HCT116 (cell line): Measurements from ENCODE around the gene YY1.
"Not testable (repeated sequence)": the region's sequence is repeated elsewhere in the genome, so short reads cannot be mapped to it uniquely, and the experiment has no call there.

Source experiments
- ATF3 ChIP-seq: IDR thresholded peaks from 2 replicates; pipeline ENCODE4 v1.6.1; 2012
- CTCF ChIP-seq, 3 experiments: fragments of 200-600 bp in 1 of 3; sonication (generic) in 1 of 3; IDR thresholded peaks in 2 of 3; conservative IDR thresholded peaks in 1 of 3; 2 replicates each; pipeline ENCODE4 v1.5.1; 2012 to 2017; ENCODE audit warnings: low read depth in 2 of 3, low read length in 2 of 3, antibody characterized with exemption in 1 of 3, borderline replicate concordance in 1 of 3, control low read depth in 1 of 3, mild to moderate bottlenecking in 1 of 3, mixed read lengths in 1 of 3, mixed run types in 1 of 3, moderate library complexity in 1 of 3; ENCODE audit not compliant: insufficient read depth in 1 of 3
- EGR1 ChIP-seq: IDR thresholded peaks from 2 replicates; pipeline ENCODE4 v1.6.1; 2012; ENCODE audit warnings: low read depth
- EZH2 ChIP-seq: fragments of 200-600 bp; sonication (generic); IDR thresholded peaks from 2 replicates; pipeline ENCODE4 v1.6.1; 2017; ENCODE audit warnings: antibody characterized with exemption, mixed run types
- JUND ChIP-seq: IDR thresholded peaks from 2 replicates; pipeline ENCODE4 v1.6.1; 2012
- MAX ChIP-seq: IDR thresholded peaks from 2 replicates; pipeline ENCODE4 v1.6.1; 2012
- POLR2A ChIP-seq: IDR thresholded peaks from 2 replicates; pipeline ENCODE4 v1.7.0; 2011; ENCODE audit warnings: borderline replicate concordance; ENCODE audit not compliant: insufficient read depth, insufficient read length; ENCODE audit errors: extremely low read depth
- POLR2AphosphoS5 ChIP-seq: IDR thresholded peaks from 2 replicates; pipeline ENCODE4 v1.6.1; 2011; ENCODE audit warnings: mild to moderate bottlenecking, low read depth, low read length, moderate library complexity
- REST ChIP-seq: IDR thresholded peaks from 2 replicates; pipeline ENCODE4 v1.6.1; 2012; ENCODE audit warnings: low read depth
- SIN3A ChIP-seq: IDR thresholded peaks from 2 replicates; pipeline ENCODE4 v1.6.1; 2012; ENCODE audit warnings: low read depth
- SRF ChIP-seq: IDR thresholded peaks from 2 replicates; pipeline ENCODE4 v1.6.1; 2012; ENCODE audit warnings: low read depth

GRCh38 chr14:100236271-100236818, 2.6 kb upstream of the YY1 start:
- TF ChIP-seq ATF3; CTCF (IDR thresholded peaks at IDR 0.05 in 2 of 3, conservative IDR thresholded peaks at IDR 0.05 in 1 of 3; ENCODE audit: borderline replicate concordance in 1 of 3, insufficient read depth in 1 of 3, low read depth in 2 of 3, low read length in 2 of 3); POLR2A; REST; JUND; SIN3A; SRF; MAX; EZH2; EGR1; POLR2AphosphoS5: not testable (repeated sequence)
